Esophagus muscularis mucosa (tissue), 4 donors: ENCODE measurements around the gene HBS1L. TPM values are rescaled to one million over a fixed set of nuclear protein-coding genes. Genes with fewer than 3 reads are reported as not detected.

Experiments
- DNase-seq: peaks from one replicate; pipeline ENCODE4 v3.0.0-alpha.2; 2017; ENCODE audit errors: extremely low spot score
- H3K27ac ChIP-seq, 4 donors: fragments of 200-600 bp; sonication (generic); replicated peaks in 1 of 4; 1 replicate in 3 of 4; 2 replicates in 1 of 4; pipeline ENCODE4 v1.5.1; 2016 to 2019; ENCODE audit warnings: mild to moderate bottlenecking in 1 of 4
- H3K27me3 ChIP-seq, 4 donors: fragments of 200-600 bp; sonication (generic); one replicate each; pipeline versions ENCODE4 v1.5.1 to v1.6.0; 2016 to 2019
- H3K36me3 ChIP-seq, 4 donors: fragments of 200-600 bp; sonication (generic); one replicate each; pipeline ENCODE4 v1.5.1; 2016 to 2019
- H3K4me1 ChIP-seq, 4 donors: fragments of 200-600 bp; sonication (generic); one replicate each; pipeline ENCODE4 v1.5.1; 2016 to 2019
- H3K4me3 ChIP-seq, 4 donors: fragments of 200-600 bp; sonication (generic); 1 replicate in 2 of 4; 2 replicates in 2 of 4; pipeline ENCODE4 v1.5.1; 2016 to 2019; ENCODE audit warnings: mild to moderate bottlenecking in 4 of 4, moderate library complexity in 1 of 4
- H3K9me3 ChIP-seq, 4 donors: fragments of 200-600 bp; sonication (generic); 1 replicate in 3 of 4; 2 replicates in 1 of 4; pipeline ENCODE4 v1.5.1; 2016 to 2019
- EP300 ChIP-seq: sonication (generic); formaldehyde crosslinking; IDR thresholded peaks from one replicate; pipeline ENCODE4 v1.6.1; 2017; ENCODE audit warnings: antibody characterized with exemption
- POLR2A ChIP-seq: fragments of 450-650 bp; IDR thresholded peaks from one replicate; pipeline ENCODE4 v1.6.1; 2017; ENCODE audit warnings: antibody characterized with exemption, moderate library complexity, mild to moderate bottlenecking, low read depth
- POLR2AphosphoS5 ChIP-seq, 2 donors: sonication (generic); formaldehyde crosslinking; IDR thresholded peaks; one replicate each; pipeline ENCODE4 v1.6.1; 2017; ENCODE audit warnings: antibody characterized with exemption in 2 of 2
- WGBS: methylation state at CpG from one replicate; pipeline ENCODE4 v1.1.5; 2018; 5-methylcytosine and 5-hydroxymethylcytosine counted together
- intact Hi-C: fragments of 100-400 bp; cut with DNase I; formaldehyde crosslinking; loops from one replicate; pipeline ENCODE4 v1.15.1; 2023
- total RNA-seq, 4 donors: library from RNA; depleted of rRNA; stranded (reverse); fragments of >200 nt; gene quantifications; one replicate each; pipeline versions ENCODE4 v1.1.0 to v1.2.1, GENCODE V29; 2016
- TF ChIP-seq, protein P1 (sequence below), 3 experiments: fragments of 200-600 bp in 2 of 3; fragments of 450-650 bp in 1 of 3; sonication (generic) in 2 of 3; IDR thresholded peaks; one replicate each; pipeline ENCODE4 v1.5.1; 2017 to 2019; ENCODE audit warnings: antibody characterized with exemption in 3 of 3, mild to moderate bottlenecking in 2 of 3, moderate library complexity in 1 of 3

HBS1L gene
- total RNA-seq, 4 donors from 2014 or later = 52.0 to 81.4 (median 58.2) TPM

DNA sequence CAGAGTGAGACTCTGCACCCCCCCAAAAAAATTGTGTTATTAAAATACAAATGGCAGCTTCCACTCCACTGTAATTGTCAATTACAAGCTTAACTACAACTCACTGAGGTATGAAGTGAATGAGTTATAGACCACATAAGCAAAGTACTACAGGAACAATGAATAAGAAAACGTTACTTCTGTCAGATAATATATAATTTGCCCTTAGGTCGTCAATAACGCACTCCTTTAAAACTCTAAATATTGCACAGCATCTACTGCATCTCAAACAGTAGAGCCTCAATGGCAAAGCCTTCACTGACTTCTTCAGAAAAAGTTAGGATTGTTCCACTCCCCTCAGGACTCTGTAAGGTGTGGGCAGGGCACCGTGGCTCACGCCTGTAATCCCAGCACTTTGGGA is 2.0 kb upstream of the HBS1L start:
- no peak overlapping the region for H3K4me3 ChIP-seq
- H3K36me3 ChIP-seq = no peaks in the 10 kb centered on the region
- intact Hi-C loops = no loop called here
- H3K9me3 ChIP-seq = no peaks in the 10 kb centered on the region
- TF ChIP-seq POLR2A (no peak), EP300 (no peak), POLR2AphosphoS5 (IDR thresholded peaks at IDR 0.05) (no peak)
- TF ChIP-seq, protein P1, sequence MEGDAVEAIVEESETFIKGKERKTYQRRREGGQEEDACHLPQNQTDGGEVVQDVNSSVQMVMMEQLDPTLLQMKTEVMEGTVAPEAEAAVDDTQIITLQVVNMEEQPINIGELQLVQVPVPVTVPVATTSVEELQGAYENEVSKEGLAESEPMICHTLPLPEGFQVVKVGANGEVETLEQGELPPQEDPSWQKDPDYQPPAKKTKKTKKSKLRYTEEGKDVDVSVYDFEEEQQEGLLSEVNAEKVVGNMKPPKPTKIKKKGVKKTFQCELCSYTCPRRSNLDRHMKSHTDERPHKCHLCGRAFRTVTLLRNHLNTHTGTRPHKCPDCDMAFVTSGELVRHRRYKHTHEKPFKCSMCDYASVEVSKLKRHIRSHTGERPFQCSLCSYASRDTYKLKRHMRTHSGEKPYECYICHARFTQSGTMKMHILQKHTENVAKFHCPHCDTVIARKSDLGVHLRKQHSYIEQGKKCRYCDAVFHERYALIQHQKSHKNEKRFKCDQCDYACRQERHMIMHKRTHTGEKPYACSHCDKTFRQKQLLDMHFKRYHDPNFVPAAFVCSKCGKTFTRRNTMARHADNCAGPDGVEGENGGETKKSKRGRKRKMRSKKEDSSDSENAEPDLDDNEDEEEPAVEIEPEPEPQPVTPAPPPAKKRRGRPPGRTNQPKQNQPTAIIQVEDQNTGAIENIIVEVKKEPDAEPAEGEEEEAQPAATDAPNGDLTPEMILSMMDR (IDR thresholded peaks at IDR 0.05) = no peak
- H3K4me1 ChIP-seq = peaks cover 7 to 30% (median 23%) of the 10 kb centered on the region in 4 donors
- DNase-seq = no peak
- H3K27ac ChIP-seq = no peak overlapping the region
- no peaks in the 10 kb centered on the region for H3K27me3 ChIP-seq
- 91% methylated on average over 4 of the region's 5 CpGs for WGBS

DNA sequence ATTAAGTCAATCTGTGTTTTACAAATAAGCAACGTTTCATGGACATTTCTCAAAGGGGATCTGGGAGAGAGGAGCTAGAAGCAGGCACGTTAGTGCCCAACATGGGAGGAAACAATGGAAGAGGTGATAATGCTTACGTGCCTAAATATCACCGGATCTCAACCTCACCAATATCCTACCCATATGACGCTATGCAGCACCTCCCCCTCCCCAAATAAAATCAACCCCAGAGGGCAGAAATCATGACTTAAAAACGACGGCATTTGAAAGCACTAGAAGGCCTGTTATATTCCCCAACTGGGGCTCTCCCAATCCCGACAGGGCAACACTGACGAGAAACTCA is 425 bp downstream of the HBS1L start:
- Histone ChIP-seq H3K9me3 (no peaks in the 10 kb centered on the region), H3K36me3 (peaks cover 8 to 10% (median 9%) of the 10 kb centered on the region in 4 donors), H3K4me3 (peak overlapping the region; percentile 63 to 82 (median 74)), H3K4me1 (peaks cover 7 to 36% (median 23%) of the 10 kb centered on the region in 4 donors), H3K27ac (peak overlapping the region; percentile 84 to 86 (median 84)), H3K27me3 (no peaks in the 10 kb centered on the region)
- no peak for DNase-seq
- TF ChIP-seq, protein P1 (IDR thresholded peaks at IDR 0.05) = no peak
- TF ChIP-seq POLR2A (no peak), POLR2AphosphoS5 (IDR thresholded peaks at IDR 0.05) (no peak), EP300 (no peak)
- intact Hi-C loops = no loop called here
- WGBS = 1% methylated on average over 9 of the region's 9 CpGs

- H3K4me3 ChIP-seq = peak overlapping the region; percentile 63 to 82 (median 74)
- H3K27ac ChIP-seq = peak overlapping the region in 2 of 4 donors; percentile 84 to 86
- whole genome bisulfite sequencing = 35% methylated on average over 2 of the region's 2 CpGs
- no peaks in the 10 kb centered on the region for H3K27me3 ChIP-seq
- H3K9me3 ChIP-seq = no peaks in the 10 kb centered on the region
- H3K36me3 ChIP-seq = peaks cover 9 to 18% (median 16%) of the 10 kb centered on the region in 4 donors
- H3K4me1 ChIP-seq = peaks cover 7 to 37% (median 23%) of the 10 kb centered on the region in 4 donors
- DNase-seq = no peak
- TF ChIP-seq POLR2A = no peak
- no peak for TF ChIP-seq POLR2AphosphoS5 (IDR thresholded peaks at IDR 0.05)
- intact Hi-C loops = no loop called here
These were observed 1.2 kb downstream of the HBS1L start for GRCh38 chr6:135053406-135053805.

DNA sequence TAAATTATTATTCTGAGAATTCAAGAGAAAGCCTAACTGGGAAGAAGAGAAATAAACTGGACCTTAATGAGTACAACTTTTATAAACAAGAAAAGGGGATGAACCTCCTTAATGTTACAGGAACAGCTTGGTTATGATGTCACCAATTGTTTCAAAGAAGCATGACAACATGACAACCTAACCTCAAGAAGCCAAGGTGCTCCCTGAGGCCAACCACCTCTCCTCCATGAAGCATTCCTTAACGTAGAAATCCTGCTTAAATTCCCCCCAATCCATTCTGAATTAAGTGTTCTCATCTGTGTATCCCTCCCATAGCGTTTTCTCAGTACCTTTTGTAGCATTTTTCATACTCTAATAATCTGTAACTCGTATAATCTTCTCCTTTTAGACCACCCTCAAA is 1.7 kb downstream of the HBS1L start:
- Histone ChIP-seq H3K9me3 (no peaks in the 10 kb centered on the region), H3K36me3 (peaks cover 9 to 22% (median 18%) of the 10 kb centered on the region in 4 donors), H3K27ac (no peak overlapping the region), H3K4me3 (peak overlapping the region in 1 of 4 donors; percentile 82), H3K4me1 (peaks cover 7 to 41% (median 23%) of the 10 kb centered on the region in 4 donors), H3K27me3 (no peaks in the 10 kb centered on the region)
- DNase-seq = no peak
- intact Hi-C loops = no loop called here
- no peak for TF ChIP-seq EP300
- TF ChIP-seq, protein P1 (IDR thresholded peaks at IDR 0.05) = no peak
- WGBS = 55% methylated on average over 3 of the region's 3 CpGs

GRCh38 chr6:135048915-135049314 is 5.7 kb downstream of the HBS1L start:
- H3K4me3 ChIP-seq = no peak overlapping the region
- TF ChIP-seq, protein P1 (IDR thresholded peaks at IDR 0.05) = no peak
- TF ChIP-seq POLR2AphosphoS5 (IDR thresholded peaks at IDR 0.05) (no peak), EP300 (no peak), POLR2A (no peak)
- H3K27me3 ChIP-seq = no peaks in the 10 kb centered on the region
- 74% methylated on average over 2 of the region's 2 CpGs for WGBS
- intact Hi-C loops = no loop called here
- peaks cover 9 to 31% (median 18%) of the 10 kb centered on the region in 4 donors for H3K36me3 ChIP-seq
- H3K9me3 ChIP-seq = no peaks in the 10 kb centered on the region
- no peak for DNase-seq
- H3K27ac ChIP-seq = no peak overlapping the region
- H3K4me1 ChIP-seq = peaks cover 13 to 43% (median 24%) of the 10 kb centered on the region in 4 donors
